Endothelial cell of coronary artery (primary cell): ENCODE measurements around the gene SAMD4A. TPM values are rescaled to one million over a fixed set of nuclear protein-coding genes. Genes with fewer than 3 reads are reported as not detected.

ENCODE experiments used
- total RNA-seq: library from RNA; depleted of rRNA; stranded (reverse); fragments of >200 nt; gene quantifications from 2 replicates; pipeline ENCODE4 v1.2.3, GENCODE V29; 2014

Gene SAMD4A
- 21.3 and 45.9 TPM in 2 replicates for total RNA-seq

GRCh38 chr14:54566410-54567223, at the start of gene SAMD4A:
TSS of gene SAMD4A (plus strand) at chr14:54567128. CDS start at chr14:54567917, 789 bp downstream.

Other genes with a start within 250 kb of the SAMD4A start
- 18.4 and 35.1 TPM in 2 replicates for gene CDKN3, start 170.1 kb upstream of the SAMD4A start, total RNA-seq
- gene CNIH1, start 125.8 kb upstream of the SAMD4A start, total RNA-seq, result 61.0 and 82.7 TPM in 2 replicates
- 54.3 and 55.0 TPM in 2 replicates for gene GMFB, start 78.1 kb upstream of the SAMD4A start, total RNA-seq
- gene CGRRF1, start 57.2 kb upstream of the SAMD4A start, total RNA-seq, result 8.1 and 10.5 TPM in 2 replicates